Mammary epithelial cell (primary cell): Measurements from ENCODE around the gene SH3RF3.

ENCODE experiments used
- EZH2 ChIP-seq: IDR thresholded peaks from 2 replicates; pipeline ENCODE4 v1.6.1; 2012; ENCODE audit warnings: low read length, inconsistent platforms, borderline replicate concordance
- TF ChIP-seq, protein P1 (sequence below), 2 donors: IDR thresholded peaks in 1 of 2; conservative IDR thresholded peaks in 1 of 2; 2 replicates each; pipeline ENCODE4 v1.5.1; 2011 to 2012; ENCODE audit warnings: inconsistent platforms in 2 of 2, low read length in 2 of 2, mild to moderate bottlenecking in 2 of 2, control low read depth in 1 of 2, low read depth in 1 of 2; ENCODE audit not compliant: insufficient read depth in 1 of 2; ENCODE audit errors: extremely low read depth in 1 of 2

DNA sequence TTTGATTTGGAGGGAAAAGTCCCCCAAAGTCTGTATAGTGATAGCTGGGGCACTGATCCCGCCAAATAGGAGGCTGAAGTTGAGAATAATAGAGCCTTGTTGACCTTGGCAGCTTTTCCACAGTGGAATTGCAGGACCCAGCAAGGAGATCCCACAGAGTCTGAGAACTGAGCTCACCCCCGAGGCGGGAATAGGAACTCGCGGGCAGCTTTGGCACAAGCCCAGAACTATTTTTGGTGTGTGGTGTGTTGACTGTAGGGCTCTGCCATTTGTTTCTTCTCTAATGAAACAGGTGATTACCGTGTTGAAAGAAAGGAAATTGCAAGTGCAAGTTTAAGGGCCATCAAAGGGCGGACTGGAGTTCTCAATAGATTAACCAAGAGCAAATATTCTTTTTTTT lies 34.0 kb downstream of the SH3RF3 start:
- TF ChIP-seq, protein P1, sequence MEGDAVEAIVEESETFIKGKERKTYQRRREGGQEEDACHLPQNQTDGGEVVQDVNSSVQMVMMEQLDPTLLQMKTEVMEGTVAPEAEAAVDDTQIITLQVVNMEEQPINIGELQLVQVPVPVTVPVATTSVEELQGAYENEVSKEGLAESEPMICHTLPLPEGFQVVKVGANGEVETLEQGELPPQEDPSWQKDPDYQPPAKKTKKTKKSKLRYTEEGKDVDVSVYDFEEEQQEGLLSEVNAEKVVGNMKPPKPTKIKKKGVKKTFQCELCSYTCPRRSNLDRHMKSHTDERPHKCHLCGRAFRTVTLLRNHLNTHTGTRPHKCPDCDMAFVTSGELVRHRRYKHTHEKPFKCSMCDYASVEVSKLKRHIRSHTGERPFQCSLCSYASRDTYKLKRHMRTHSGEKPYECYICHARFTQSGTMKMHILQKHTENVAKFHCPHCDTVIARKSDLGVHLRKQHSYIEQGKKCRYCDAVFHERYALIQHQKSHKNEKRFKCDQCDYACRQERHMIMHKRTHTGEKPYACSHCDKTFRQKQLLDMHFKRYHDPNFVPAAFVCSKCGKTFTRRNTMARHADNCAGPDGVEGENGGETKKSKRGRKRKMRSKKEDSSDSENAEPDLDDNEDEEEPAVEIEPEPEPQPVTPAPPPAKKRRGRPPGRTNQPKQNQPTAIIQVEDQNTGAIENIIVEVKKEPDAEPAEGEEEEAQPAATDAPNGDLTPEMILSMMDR (conservative IDR thresholded peaks at IDR 0.05 in 1 of 2, IDR thresholded peaks at IDR 0.05 in 1 of 2; ENCODE audit: extremely low read depth in 1 of 2, insufficient read depth in 1 of 2, low read depth in 1 of 2, low read length in 2 of 2) = no peak
- no peak for TF ChIP-seq EZH2
